GM18519 (cell line): ENCODE measurements around the gene SFTPA1.
A peak's percentile ranks its signal among the peaks of the same experiment; 100 is the strongest.
"Not testable (repeated sequence)": the region's sequence is repeated elsewhere in the genome, so short reads cannot be mapped to it uniquely, and the experiment has no call there.

Experiments used
- ATAC-seq: cut with Tn5 transposase; IDR thresholded peaks from one replicate; pipeline ENCODE4 v1.9.1; 2021; ENCODE audit warnings: mild to moderate bottlenecking, moderate library complexity; ENCODE audit not compliant: unreplicated experiment, low FRiP score

The SFTPA1 gene

DNA sequence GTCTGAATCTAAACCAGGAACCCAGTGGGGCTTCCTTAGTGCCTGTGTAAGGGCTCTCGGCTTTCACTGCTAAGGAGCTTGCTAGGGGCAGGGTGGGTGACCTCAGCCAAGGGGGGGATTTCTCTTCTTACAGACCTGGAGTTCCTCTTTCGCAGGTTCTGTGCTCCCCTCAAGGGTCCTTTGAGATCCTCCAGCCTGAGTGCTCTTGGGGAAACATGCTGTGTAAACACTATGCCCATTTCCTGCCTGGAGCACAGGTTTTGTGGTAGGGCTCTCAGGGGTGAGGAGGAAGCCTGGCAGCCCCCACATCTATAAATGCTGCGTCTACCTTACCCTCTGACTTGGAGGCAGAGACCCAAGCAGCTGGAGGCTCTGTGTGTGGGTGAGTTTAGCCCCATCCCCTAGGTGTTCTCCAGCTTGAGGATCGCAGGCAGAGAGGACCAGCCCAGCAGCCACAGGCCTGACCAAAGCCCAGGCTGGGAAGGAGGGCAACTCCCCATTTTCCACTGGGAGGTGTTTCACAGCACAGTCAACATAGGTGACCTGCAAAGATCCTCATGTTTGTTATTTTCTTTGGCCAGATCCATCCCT lies at the start of gene SFTPA1:
TSS of gene SFTPA1 (plus strand) at position 339 of the 591 bp plus-strand sequence. CDS start 887 bp downstream, outside the sequence.
- no peak for ATAC-seq

DNA sequence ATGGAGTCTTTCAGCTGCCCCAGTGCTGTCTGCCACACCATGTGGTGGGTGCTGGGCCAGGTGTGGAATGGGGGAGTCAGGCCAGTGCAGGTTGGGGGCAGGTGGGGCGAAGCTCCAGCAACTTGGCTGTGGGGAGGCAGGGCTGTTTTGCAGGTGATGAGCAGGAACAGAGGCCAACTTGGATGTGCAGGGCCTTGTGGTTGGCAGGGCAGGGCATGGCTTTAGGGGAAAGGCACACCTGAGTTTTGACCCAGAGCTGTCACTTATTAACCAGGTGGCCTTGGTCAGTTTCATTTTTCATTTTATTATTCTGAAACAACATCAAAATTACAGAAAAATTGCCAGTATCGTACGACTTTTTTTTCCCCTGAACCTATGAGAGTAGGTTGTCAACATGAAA lies 49.5 kb upstream of the SFTPA1 start:
- no peak for ATAC-seq

DNA sequence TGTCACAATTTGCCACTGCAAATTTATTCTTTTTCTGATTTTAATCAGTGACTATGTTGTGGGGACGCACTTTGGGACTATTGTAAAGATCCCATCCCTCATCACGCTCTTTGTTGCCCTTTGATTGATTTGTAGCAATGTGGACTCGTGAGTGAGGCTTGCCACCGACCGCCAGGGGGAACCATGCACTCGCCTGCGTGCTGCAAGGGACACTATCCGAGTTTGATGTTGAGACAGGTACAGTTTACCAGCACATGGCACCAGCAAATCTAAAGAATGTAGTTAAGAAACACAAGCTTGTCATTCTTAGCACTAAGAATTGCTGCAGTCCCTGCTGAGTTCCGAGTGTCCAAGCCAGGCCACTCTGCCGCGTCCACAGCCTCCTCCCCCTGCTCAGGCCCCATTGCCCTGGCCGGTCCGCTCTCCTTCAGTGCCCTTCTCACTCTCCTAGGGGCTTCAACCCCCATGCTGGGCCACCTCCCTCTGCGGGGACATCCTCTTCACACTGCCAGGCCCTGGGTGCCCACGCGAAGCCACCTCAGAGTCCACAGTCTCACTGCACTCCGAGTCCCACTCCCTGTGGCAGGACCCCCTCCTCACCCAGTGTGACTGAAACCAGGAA lies 48.5 kb upstream of the SFTPA1 start:
- peak; percentile 59 for ATAC-seq

DNA sequence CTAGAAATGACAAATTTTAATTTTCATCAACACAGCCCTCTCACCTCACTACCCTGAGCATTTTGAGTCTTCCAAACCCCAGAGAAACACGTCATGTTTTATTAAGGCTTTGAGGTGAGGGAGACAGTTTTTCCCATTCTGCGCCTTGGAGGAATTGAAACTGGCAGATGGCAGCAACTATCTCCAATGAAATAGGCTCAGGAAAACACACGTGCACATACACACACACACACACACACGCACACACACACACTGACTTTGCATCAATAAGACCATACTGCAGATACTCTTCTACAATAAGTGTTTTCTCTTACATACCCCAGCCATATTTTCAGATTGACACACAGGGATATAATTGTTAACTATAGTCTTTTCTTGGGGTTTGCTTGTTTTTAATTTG lies 47.3 kb upstream of the SFTPA1 start:
- ATAC-seq: no peak

DNA sequence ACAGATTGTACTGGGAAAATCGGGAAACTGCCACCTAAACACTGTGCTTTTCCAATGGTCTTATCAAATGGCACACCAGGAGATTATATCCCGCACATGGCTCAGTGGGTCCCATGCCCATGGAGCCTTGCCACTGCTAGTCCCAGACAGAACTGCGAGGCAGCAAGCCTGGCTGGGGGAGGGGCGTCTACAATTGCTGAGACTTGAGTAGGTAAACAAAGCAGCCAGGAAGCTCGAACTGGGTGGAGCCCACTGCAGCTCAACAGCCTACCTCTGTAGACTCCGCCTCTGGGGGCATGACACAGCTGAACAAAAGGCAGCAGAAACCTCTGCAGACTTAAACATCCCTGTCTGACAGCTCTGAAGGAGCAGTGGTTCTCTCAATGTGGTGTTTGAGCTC lies 40.1 kb upstream of the SFTPA1 start:
- not testable (repeated sequence) for ATAC-seq

DNA sequence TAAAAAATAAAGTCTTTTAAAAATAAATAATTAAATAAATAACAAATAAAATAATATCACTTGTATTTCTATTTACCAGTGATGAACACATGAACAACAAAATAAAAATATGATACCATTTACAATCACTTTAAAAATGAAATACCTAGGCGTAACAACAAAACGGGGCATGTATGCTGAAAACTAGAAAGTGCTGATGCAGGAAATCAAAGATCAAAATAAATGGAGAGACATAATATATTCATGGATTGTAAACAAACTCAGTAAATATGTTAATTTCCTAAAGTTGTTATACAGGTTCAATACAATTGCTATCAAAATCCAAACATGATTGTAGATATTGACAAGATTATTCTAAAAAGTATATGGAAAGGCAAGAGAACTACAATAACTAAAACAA lies 31.4 kb upstream of the SFTPA1 start:
- ATAC-seq: no peak

DNA sequence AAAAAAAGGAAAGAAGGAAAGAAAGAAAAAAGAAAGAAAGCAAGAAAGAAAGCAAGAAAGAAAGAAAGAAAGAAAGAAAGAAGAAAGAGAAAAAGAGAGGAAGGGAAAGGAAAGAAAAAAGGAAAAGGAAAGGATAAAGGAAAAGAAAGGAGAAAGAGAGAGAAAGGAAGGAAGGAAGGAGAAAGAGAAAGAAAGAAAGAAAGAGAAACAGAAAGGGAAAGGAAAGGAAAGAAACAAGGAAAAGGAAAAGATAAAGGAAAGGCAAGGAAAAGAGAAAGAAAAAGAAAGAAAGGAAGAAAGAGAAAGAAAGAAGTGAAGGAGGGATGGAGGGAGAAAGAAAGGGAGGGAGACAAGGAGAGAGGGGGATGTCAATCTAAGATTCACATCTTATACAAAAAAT lies 29.7 kb upstream of the SFTPA1 start:
- ATAC-seq: no peak

DNA sequence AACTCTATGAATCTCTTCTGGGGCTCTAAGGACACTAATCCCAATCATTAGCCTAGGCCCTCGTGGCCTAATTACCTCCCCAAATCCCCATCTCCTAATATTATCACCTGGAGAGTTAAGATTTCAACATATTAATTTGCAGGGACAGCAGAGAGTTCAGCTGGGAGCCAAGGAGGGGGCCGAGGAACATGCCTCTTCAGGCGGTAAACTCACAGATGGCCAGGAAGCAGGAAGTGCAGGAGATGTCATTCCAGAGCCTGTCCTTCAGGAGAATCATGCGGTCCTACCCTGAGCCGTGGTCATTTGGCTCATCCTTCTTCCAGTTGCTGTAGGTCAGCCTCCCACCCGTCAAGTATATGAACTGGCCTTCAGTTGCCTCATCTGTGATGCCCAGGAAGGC lies 28.6 kb upstream of the SFTPA1 start:
- no peak for ATAC-seq

DNA sequence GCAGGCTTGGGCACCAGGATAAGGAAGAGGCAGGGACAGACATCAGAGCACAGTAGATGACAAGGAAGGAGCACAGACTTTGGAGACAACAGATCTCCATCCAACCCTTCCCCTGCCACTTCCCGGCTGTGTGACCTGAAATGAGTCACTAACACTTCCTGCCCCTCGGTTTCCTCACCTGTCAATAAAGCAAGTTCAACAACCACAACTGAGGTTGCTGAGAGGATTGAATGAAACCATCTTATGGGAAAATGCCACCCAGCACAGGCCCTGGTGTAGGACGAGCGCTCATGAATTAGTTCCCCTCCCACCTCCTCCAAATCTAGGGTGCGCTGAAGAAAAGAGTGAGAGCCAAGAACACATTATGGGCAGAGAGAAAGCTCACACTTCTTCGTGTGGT lies 27.8 kb upstream of the SFTPA1 start:
- ATAC-seq: not testable (repeated sequence)

DNA sequence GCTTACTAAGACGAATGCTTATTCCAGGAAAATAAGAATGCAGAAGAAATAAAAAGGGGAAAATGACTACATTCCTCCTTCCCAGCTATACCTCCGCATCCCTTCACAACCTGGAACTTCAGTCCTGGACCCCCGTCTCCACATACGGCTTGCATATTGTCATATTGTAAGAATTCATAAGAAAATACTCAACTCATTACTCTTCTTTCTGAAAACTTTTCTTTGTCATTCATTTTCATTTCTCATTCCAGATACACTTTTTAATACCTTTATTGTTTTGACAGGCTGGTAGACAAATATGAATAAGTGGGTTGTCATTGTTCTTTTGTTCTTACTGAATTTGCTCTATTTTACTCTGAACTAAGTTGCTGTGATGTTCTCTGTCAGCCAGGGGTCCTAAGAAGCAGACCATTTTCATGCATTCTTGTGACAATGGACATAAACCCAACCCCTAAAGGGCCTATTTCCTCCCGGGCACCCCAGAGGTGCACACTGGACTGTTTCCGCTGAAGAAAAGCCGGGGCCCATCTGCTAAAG lies 27.2 kb upstream of the SFTPA1 start:
- ATAC-seq: no peak

DNA sequence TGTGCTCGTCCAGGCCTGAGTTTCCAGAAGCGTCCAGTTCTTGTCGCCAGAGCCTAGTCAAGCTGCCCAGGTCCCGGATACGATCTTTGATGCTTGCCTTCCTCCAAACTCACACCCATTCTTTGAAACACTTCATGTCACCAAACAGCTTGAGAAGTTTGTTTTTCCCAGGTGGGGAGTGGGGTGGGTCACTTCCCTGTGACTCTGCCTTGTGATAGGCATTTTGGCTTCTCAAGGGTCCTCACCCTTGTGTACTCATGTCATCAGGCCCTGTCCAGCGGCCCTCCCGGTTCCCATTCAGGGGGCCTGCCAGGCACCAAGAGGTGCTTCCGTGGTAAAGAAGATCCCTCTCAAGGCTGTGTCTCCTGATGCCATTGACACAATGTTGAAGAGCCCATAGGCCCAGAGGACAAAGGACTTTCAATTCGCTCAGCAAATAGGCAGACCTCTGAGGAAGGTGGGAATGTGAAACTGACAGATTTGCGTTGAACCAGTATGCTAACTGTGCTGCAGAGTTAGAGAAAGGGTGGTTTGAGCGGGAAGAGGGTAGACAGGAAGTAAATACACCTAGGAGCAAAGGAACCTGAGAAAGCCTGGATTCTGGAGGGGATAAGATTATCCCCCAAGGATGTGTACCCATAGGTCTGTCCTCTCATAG lies 24.7 kb upstream of the SFTPA1 start:
- no peak for ATAC-seq

DNA sequence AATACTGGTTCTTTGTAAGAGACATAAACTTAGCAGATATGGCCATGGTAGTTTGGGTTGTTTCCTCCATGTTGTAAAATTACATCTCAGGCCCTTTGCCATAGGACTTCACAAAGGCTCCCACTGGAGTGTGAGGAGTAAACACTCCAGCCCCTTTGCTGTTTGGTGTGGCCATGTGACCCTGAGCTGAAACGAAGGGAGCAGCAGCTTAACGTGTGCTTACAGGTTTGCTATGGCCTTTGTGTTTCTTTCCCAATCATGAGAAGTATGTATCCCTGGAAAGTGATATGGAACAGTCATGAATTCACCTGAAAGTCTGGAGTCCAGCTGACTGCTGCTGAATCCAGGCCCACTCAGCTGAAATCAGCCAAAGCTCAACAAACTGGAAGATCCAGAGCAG lies 23.8 kb upstream of the SFTPA1 start:
- no peak for ATAC-seq

DNA sequence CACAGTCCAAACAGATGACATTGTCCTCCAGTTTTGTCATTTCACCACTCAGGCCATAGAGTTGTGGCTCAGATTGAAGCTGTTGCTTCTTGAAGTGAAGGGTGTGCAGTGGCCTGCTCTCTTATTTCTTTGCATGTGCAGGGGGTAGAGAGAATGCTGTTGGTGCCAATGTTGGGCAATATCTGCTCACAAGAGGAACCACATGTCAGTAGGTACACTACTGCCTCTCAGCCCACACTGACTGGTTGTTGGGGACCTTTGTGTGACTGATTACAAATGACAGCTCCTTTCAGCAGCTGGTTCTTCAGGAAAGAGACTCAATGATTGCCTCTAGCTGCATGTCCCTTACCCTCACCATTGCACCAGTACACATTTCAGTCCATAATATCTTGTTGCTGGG lies 21.9 kb upstream of the SFTPA1 start:
- no peak for ATAC-seq

DNA sequence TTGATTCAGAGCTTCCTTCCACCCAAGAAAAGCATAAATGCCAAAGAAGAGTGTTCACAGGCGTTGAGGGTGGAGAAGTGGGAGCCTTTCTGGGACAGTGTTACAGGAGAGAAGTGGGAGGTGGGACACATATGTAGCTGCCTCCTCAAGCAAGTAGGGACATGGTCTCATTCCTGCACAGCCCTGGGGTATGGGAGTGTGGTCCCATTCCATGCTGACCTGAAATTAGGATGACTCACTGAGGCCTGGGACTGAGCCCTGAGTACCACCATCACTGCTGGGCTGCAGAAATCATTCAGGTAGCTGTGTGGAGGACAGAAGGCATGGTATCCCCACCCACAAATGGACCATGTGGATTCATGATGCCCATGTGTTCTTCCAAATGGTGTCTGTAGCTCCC lies 17.4 kb upstream of the SFTPA1 start:
- ATAC-seq: no peak

DNA sequence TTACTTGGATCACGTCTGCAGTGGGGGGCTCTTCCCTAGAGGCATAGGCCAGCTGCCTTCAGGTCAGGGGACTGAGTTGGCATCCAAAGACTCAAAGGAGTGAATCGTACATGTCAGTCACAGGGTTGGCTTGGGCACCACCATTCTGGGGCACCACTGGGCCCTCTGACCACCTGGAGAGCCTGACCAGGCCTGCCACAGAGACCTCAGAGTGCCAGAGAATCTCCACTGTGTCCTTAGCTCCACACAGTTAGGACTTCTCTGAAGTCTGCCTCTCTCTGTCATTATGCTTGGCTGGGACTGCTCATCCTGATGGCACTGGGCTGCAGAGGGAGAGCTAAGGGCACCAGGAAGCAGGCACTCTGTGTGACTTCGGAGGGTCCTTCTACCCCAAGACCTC lies 16.2 kb upstream of the SFTPA1 start:
- not testable (repeated sequence) for ATAC-seq

DNA sequence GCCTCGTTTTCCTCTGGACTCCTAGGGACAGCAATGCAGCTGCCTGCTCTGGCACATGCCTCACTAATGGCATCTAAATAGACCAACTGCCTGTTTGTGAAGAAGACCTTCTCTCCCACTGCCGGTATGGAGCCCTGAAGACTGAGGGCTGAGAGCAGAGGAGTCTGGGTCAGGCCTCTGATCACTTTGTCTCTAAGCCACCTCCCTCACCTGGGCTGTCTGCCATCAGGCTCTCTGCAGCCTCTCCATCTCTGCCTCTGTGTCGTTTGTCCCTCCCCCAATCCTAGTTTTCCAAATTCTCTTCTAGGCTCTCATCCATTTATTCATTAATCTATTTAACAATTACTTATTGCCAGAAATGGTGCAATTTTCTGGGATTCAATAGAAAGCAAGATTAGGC lies 15.2 kb upstream of the SFTPA1 start:
- no peak for ATAC-seq

DNA sequence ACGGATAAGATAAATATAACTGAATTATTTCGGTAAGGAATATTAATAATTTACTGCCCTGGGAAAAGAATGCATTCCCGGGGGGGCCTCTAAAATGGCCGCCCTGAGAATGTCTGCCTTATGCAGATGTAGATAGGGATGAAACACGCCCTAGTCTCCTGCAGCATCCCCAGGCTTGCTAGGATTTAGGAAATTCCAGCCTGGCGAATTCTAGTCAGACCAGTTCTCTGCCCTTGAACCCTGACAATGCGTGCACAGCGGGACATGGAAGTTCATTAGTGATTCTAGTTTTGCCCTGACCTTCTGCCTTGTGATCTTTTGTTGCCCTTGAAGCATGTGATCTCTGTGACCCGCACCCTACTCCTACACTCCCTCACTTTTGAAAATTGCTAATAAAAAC lies 11.1 kb upstream of the SFTPA1 start:
- ATAC-seq: not testable (repeated sequence)

DNA sequence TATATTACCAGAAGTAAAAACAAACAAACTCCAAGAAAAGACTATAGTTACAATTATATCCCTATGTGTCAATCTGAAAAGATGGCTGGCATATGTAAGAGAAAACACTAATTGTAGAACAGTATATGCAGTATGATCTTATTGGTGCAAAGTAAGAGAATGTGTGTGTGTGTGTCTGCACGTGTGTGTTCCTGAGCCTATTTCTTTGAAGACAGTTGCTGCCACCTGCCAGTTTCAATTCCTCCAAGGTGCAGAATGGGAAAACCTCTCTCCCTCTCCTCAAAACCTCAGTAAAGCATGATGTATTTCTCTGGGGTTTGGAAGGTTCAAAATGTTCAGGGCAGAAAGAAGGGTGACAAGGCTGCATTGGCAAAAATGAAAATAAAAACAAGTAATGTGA lies 8.8 kb upstream of the SFTPA1 start:
- no peak for ATAC-seq

DNA sequence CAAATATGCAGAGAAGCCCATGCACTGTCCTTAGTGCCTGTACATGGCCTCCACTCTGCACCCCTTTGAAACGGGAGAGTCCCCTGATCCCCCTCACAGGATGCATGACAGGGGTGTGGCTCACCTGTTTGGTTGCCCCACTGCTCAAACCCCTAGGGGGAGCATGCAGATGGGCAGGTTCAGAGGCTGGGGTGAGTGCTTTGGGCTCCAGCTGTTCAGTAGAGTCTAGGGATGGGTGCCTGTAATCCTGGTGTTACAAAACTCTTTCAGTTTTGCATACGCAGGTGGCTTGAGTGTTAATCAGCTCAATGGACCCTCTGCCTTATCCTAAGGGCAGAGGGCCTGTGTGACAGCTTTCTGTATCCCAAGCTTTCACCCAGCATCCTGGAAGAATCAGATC lies 7.8 kb upstream of the SFTPA1 start:
- no peak for ATAC-seq

DNA sequence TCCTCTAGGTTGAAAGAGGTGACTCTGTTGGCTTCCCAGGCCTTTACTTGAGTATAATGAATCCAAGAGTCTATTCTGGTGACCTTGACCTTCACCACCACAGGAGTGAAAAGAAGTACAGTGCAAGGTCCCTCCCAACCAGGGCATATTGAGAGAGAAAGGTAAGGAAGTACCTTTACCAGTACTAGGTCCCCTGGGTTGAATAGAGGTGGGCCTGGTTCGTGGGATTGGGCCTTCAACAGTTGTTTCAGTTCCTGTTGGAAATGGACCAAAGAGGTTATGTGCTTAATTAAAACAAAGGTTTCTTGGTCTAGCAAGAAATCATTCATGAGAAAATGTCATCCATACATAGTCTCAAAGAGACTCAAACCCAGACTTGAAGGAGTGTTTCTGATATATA lies 6.4 kb upstream of the SFTPA1 start:
- no peak for ATAC-seq

DNA sequence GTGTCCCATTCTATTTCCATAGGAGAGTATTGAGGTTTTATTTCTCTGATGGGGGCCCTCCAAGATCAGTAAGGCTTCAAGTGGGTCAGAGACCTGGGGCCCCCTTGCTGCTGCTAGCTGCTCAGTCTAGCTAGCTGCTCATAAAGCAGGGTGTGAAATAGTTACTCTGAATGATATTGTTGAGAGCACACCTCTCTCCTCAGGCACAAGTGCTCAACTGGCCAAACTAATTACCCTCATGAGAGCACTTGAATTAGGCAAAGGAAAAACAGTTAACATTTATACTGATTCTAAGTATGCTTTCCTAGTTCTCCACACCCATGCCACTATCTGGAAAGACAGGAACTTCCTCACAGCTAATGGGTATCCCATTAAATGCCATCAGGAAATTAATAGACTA lies 5.4 kb upstream of the SFTPA1 start:
- no peak for ATAC-seq
